ENCODE results near the gene UIMC1.

Gene UIMC1

GRCh38 chr5:176865964-176866363 lies 140.6 kb downstream of the UIMC1 start:
- DNase-seq, result no peak

- DNase-seq, result no peak
These were observed 141.8 kb downstream of the UIMC1 start for GRCh38 chr5:176864755-176865154.

DNA sequence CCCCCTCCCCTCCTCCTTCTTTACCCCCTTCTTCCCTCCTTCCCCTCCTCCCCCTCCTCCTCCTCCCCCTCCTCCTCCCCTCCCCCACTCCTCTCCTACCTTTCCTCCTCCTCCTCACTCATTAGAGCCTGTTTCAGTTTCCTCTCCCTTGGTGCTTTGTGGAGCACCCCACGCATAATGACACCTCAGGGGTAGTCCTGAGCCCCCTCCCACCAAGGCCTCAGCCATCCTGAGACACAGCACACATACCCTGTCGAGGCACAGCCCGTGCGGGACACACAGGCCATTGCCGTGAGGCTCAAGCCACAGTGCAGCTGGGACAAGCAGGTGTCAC lies 142.8 kb downstream of the UIMC1 start:
- DNase-seq, result no peak

GRCh38 chr5:176863041-176863764 lies 143.4 kb downstream of the UIMC1 start:
- DNase-seq, result no peak

GRCh38 chr5:176862330-176862995 lies 144.1 kb downstream of the UIMC1 start:
- DNase-seq, result no peak

DNA sequence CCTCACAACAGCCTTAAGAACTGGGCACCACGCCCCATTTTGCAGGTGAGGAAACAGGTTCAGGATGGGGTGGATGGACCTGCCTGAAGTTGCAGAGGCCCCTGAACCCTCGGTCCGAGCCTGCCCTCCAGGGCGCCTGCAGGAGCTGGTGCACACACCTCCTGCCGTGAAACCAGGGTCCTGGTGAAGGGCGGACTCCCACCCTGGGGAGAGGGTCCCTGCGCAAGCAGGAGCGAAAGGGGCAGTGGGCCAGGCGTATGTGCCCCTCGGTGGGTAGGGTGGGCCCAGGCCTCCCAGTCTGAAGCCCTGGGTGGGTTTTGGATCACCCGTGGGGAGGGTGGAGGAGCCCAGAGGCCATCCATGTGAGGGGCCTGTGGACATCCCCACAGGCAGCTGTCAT lies 145.3 kb downstream of the UIMC1 start:
- no peak for DNase-seq

GRCh38 chr5:176860381-176860780 lies 146.2 kb downstream of the UIMC1 start:
- DNase-seq, result no peak

DNA sequence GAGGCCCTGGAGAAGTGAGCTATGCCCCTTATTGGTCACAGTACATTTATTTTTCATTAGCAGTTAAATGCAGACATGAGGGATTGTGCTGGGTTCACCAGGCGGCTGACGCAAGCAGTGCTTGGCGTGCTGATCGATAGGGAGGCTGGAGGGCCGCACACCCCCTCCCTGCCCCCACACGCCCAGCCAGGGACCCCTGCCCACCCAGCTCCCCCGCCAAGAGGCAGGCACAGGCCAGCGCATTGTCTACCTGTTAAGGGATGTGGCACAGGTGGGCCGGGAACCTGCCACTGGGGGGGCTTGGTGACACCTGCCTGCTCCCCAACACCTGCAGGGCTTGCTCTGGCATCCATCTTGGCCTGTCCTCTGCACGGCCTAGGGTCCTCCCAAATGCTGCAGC lies 146.7 kb downstream of the UIMC1 start:
- no peak for DNase-seq

GRCh38 chr5:176857894-176858273 lies 148.7 kb downstream of the UIMC1 start:
- DNase-seq, result no peak

GRCh38 chr5:176857216-176857893 lies 149.2 kb downstream of the UIMC1 start:
- DNase-seq, result no peak

DNA sequence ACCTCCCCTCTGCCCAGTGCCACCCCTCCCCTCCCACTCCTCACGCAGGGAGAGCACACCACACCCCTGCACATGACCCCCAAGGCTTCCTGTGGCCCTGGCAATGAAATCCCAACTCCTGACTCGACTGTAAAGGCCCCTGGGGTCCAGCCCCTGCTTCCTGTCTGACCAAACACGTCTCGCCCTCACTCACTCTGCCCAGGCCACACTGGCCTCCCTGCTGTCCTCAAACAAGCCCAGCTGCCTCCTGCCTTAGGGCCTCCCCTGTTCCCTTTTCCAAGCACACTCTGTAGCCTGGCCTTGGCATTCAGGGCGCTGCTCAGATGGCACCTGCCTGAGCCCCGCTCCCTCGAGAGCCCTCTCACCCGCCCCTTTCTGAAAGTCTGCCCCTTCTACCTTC lies 149.8 kb downstream of the UIMC1 start:
- DNase-seq, result no peak

GRCh38 chr5:176855598-176855997 lies 151.0 kb downstream of the UIMC1 start:
- no peak for DNase-seq
